ENCODE data around the gene MAG. TPM values are rescaled to one million over a fixed set of nuclear protein-coding genes. Genes with fewer than 3 reads are reported as not detected.

The MAG gene
- total RNA-seq, 1 donor: not detected

- Histone ChIP-seq H2AFZ (ENCODE audit: low read length) (no peak overlapping the region), H3K36me3 (ENCODE audit: insufficient read depth, low read length) (no peaks in the 10 kb centered on the region), H3K79me2 (ENCODE audit: insufficient read depth, low read length) (peaks cover 3% of the 10 kb centered on the region), H4K20me1 (ENCODE audit: insufficient read depth, low read length) (peaks cover 9% of the 10 kb centered on the region), H3K9me3 (ENCODE audit: low read depth, low read length) (no peaks in the 10 kb centered on the region), H3K4me2 (ENCODE audit: insufficient read depth, low read length) (no peak overlapping the region), H3K4me1 (ENCODE audit: insufficient read depth, low read length) (peaks cover 6% of the 10 kb centered on the region), H3K27ac (ENCODE audit: low read depth, low read length) (no peak overlapping the region), H3K4me3 (ENCODE audit: insufficient read depth, low read length) (no peak overlapping the region), H3K27me3 (ENCODE audit: insufficient read depth, low read length) (peaks cover 13% of the 10 kb centered on the region)
- DNase-seq (ENCODE audit: insufficient read length, low spot score, missing footprints): peak; percentile 44
- TF ChIP-seq CTCF (IDR thresholded peaks at IDR 0.05; ENCODE audit: extremely low read depth, low read depth, low read length): no peak
Measured at GRCh38 chr19:35262101-35262761, 29.7 kb upstream of the MAG start.

GRCh38 chr19:35264268-35265125, 27.5 kb upstream of the MAG start:
- Histone ChIP-seq H3K4me1 (ENCODE audit: insufficient read depth, low read length) (peaks cover 6% of the 10 kb centered on the region), H4K20me1 (ENCODE audit: insufficient read depth, low read length) (peaks cover 9% of the 10 kb centered on the region), H3K4me3 (ENCODE audit: insufficient read depth, low read length) (no peak overlapping the region), H3K79me2 (ENCODE audit: insufficient read depth, low read length) (peaks cover 9% of the 10 kb centered on the region), H3K9me3 (ENCODE audit: low read depth, low read length) (no peaks in the 10 kb centered on the region), H3K4me2 (ENCODE audit: insufficient read depth, low read length) (no peak overlapping the region), H2AFZ (ENCODE audit: low read length) (no peak overlapping the region), H3K27ac (ENCODE audit: low read depth, low read length) (no peak overlapping the region), H3K27me3 (ENCODE audit: insufficient read depth, low read length) (peaks cover 8% of the 10 kb centered on the region), H3K36me3 (ENCODE audit: insufficient read depth, low read length) (no peaks in the 10 kb centered on the region)
- no peak for TF ChIP-seq CTCF (IDR thresholded peaks at IDR 0.05; ENCODE audit: extremely low read depth, low read depth, low read length)
- DNase-seq (ENCODE audit: insufficient read length, low spot score, missing footprints): peak; percentile 80

GRCh38 chr19:35265126-35265899, 26.6 kb upstream of the MAG start:
- peak; percentile 83 for DNase-seq (ENCODE audit: insufficient read length, low spot score, missing footprints)
- H3K27ac ChIP-seq (ENCODE audit: low read depth, low read length): no peak overlapping the region
- peaks cover 3% of the 10 kb centered on the region for H3K36me3 ChIP-seq (ENCODE audit: insufficient read depth, low read length)
- H3K27me3 ChIP-seq (ENCODE audit: insufficient read depth, low read length): peaks cover 8% of the 10 kb centered on the region
- H4K20me1 ChIP-seq (ENCODE audit: insufficient read depth, low read length): peaks cover 9% of the 10 kb centered on the region
- H2AFZ ChIP-seq (ENCODE audit: low read length): no peak overlapping the region
- no peak overlapping the region for H3K4me2 ChIP-seq (ENCODE audit: insufficient read depth, low read length)
- TF ChIP-seq CTCF (IDR thresholded peaks at IDR 0.05; ENCODE audit: extremely low read depth, low read depth, low read length): no peak
- no peaks in the 10 kb centered on the region for H3K9me3 ChIP-seq (ENCODE audit: low read depth, low read length)
- peaks cover 9% of the 10 kb centered on the region for H3K79me2 ChIP-seq (ENCODE audit: insufficient read depth, low read length)
- no peak overlapping the region for H3K4me3 ChIP-seq (ENCODE audit: insufficient read depth, low read length)
- peaks cover 6% of the 10 kb centered on the region for H3K4me1 ChIP-seq (ENCODE audit: insufficient read depth, low read length)

Data from osteoblast (primary cell).